ENCODE measurements around the gene ABHD16A. TPM values are rescaled to one million over a fixed set of nuclear protein-coding genes. Genes with fewer than 3 reads are reported as not detected.

The ABHD16A gene
- total and polyA plus RNA-seq, 2 of the 13 experiments (the other 11 are each of a cell fraction or from before 2014, with no cell fraction given): 43.5 to 45.4 TPM

GRCh38 chr6:31665501-31666336 is 37.4 kb downstream of the ABHD16A start, which contains the start of gene CSNK2B (continued):
- TF ChIP-seq ONECUT2 (CRISPR knock-in tag; IDR thresholded peaks at IDR 0.05): 0 out of 2 replicates have a peak, but pooled peaks have one; percentile 3
- TF ChIP-seq ZMYM3 (CRISPR knock-in tag; IDR thresholded peaks at IDR 0.05): no peak
- TF ChIP-seq ZSCAN29 (CRISPR knock-in tag; conservative IDR thresholded peaks at IDR 0.05): peak; percentile 66; the same call in 1 of the 2 replicates
- TF ChIP-seq ZNF891 (CRISPR knock-in tag; IDR thresholded peaks at IDR 0.05): peak; percentile 85
- TF ChIP-seq IKZF5 (CRISPR knock-in tag; IDR thresholded peaks at IDR 0.05): 0 out of 2 replicates have a peak, but pooled peaks have one; percentile 52
- no peak for TF ChIP-seq NBN (conservative IDR thresholded peaks at IDR 0.05)
- no peak for TF ChIP-seq PREB (CRISPR knock-in tag; IDR thresholded peaks at IDR 0.05)
- TF ChIP-seq JDP2 (CRISPR knock-in tag; IDR thresholded peaks at IDR 0.05; ENCODE audit: borderline replicate concordance): no peak; the same call in 1 of the 2 replicates
- TF ChIP-seq GRHL1 (CRISPR knock-in tag; conservative IDR thresholded peaks at IDR 0.05): no peak
- no peak; the same call in none of the 2 replicates for TF ChIP-seq ZBTB14 (CRISPR knock-in tag; IDR thresholded peaks at IDR 0.05)
- peak; percentile 83 for TF ChIP-seq ARID4A (CRISPR knock-in tag; IDR thresholded peaks at IDR 0.05; ENCODE audit: borderline replicate concordance)
- peak; percentile 4; the same call in 1 of the 2 replicates for TF ChIP-seq ZNF652 (CRISPR knock-in tag; IDR thresholded peaks at IDR 0.05; ENCODE audit: borderline replicate concordance, low read depth)
- peak; percentile 50; the same call in 1 of the 2 replicates for TF ChIP-seq ZNF451 (CRISPR knock-in tag; IDR thresholded peaks at IDR 0.05)
- TF ChIP-seq ZNF414 (CRISPR knock-in tag; IDR thresholded peaks at IDR 0.05): no peak
- no peak; the same call in 1 of the 2 replicates for TF ChIP-seq ATF2 (CRISPR knock-in tag; IDR thresholded peaks at IDR 0.05)
- no peak; the same call in 1 of the 2 replicates for TF ChIP-seq EED (CRISPR knock-in tag; IDR thresholded peaks at IDR 0.05)
